Stimulated activated naive CD8-positive, alpha-beta T cell treated with anti-CD3 and anti-CD28 coated beads, Interleukin-15, Interleukin-2, amounts not matched to agents 100 U/mL and 50 U/mL, for 24 hours (primary cell): ENCODE data around the gene GSN.
A peak's percentile ranks its signal among the peaks of the same experiment; 100 is the strongest.

Source experiments
- ATAC-seq: fragments of 150-1000 bp; cut with Tn5 transposase; one replicate; pipeline ENCODE4 v1.10.0; 2021
- DNase-seq: peaks from one replicate; pipeline ENCODE4 v3.0.0; 2021

The GSN gene

GRCh38 chr9:121353241-121354061, 85.5 kb downstream of the GSN start:
- DNase-seq (peak; percentile 37), ATAC-seq (peak; percentile 99)

DNA sequence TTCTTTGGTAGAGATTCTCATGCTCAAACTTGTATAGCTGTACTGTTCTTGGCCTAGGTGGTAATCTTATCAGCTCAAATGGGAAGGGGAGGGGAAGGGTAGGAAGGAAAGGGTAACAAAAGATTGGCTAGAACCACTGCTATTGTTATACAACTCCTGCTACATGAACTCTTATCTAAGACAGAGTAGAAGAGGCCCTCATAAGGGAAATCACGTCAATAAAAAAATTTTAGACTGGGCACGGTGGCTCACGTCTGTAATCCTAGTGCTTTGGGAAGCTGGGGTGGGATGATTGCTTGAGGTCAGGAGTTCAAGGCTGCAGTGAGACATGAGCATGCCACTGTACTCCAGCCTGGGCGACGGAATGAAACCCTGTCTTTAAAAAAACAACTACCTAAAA, 86.2 kb downstream of the GSN start:
- no peak for DNase-seq
- ATAC-seq = peak; percentile 15

GRCh38 chr9:121354762-121355161, 86.8 kb downstream of the GSN start:
- no peak for ATAC-seq
- no peak for DNase-seq

GRCh38 chr9:121357011-121357410, 89.0 kb downstream of the GSN start:
- no peak for ATAC-seq
- DNase-seq = no peak

DNA sequence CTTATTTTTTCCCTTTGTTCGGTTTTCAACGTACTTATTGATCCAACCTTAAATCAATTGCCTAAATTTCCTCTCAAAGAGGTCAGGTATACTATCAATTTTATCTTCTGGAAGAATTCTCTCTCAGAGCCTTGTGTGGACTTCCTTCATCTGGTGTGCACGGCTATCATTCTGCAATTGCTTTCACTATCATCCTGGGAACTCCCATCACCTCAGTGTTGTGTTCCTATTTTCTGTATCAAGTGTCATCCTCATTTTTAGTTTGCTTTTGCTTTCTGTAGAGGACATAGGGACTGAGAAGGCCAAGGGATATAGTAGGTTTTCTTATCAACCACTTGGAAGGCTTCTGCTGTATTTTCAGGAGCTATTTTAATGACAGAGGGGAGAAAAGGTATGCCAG, 90.8 kb downstream of the GSN start:
- no peak for DNase-seq
- ATAC-seq = peak; percentile 65

- no peak for ATAC-seq
- no peak for DNase-seq
Measured at GRCh38 chr9:121359351-121360294, 91.7 kb downstream of the GSN start.

DNA sequence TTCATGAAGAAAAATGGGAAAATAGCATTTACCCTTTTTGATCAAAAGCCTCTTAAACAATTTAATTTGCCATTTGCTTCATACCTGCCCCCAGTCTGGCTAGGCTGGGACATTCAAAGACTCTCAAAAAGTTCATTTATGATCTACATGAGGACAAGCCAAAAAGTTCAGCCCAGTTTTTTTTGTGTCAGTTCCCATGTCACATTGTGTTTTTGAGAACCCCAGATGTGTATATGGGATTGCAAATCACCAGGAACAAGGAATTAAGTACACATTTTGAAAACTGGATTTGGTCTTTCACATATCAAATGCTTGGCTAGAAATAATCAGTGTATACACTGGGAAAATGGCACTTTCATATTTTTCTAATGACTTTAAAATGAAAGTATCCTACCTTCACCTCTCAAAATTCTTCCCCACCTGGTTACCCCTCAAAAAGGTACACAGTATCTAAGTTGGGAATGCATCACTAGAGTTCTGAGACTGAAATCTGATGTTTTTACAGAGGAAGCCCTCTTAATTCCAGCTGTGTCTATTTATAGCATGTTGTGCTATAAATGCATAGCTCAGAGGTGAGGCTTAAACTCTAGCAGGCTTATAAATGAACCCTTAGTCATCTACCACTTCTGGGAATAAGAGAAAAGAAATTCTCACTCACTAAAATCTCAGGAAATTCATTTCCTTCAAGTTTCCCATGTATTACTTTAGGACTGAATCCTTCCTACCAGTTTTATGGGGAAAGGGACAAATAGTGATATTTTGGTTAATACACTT, 92.8 kb downstream of the GSN start:
- DNase-seq = no peak
- ATAC-seq = no peak

GRCh38 chr9:121362813-121363621, 95.1 kb downstream of the GSN start:
- DNase-seq (no peak), ATAC-seq (no peak)

DNA sequence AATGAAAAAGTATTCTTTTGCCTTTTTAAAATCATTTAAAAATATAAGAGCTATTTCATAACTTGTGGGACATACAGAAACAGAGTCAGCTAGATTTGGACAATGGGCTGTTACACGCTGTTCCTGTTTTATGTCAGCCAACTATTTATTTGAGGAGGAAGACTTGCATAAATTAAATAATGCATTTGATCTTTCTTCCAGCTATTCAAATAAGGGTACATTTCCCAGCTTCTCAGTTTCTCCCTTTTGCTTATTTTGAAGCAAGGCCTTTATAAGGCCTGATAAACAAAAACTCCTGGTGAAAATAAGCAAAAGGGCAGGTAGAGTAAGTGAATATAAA, 95.6 kb downstream of the GSN start:
- no peak for ATAC-seq
- DNase-seq = no peak

DNA sequence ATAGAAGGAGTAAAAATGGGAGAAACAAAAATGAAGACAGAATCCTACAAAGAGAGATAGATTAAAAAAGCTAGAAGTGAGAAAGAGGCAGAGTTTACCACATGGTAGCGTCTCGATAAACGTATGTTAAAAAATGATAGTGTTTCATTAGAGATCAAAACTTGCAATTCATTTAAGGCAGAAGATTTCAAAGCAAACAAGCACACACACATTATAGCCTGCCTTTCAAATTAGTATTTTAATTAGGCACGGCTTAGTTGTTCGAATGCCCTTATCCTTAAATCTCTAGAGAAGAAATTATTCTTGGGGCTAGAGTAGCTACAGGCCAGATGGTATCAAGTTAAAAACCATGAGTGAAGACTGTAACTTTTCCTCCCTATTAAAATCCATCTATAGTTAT, 96.1 kb downstream of the GSN start:
- DNase-seq = no peak
- no peak for ATAC-seq

GRCh38 chr9:121364886-121365285, 96.9 kb downstream of the GSN start:
- ATAC-seq (no peak), DNase-seq (no peak)

GRCh38 chr9:121365564-121365963, 97.6 kb downstream of the GSN start:
- no peak for ATAC-seq

DNA sequence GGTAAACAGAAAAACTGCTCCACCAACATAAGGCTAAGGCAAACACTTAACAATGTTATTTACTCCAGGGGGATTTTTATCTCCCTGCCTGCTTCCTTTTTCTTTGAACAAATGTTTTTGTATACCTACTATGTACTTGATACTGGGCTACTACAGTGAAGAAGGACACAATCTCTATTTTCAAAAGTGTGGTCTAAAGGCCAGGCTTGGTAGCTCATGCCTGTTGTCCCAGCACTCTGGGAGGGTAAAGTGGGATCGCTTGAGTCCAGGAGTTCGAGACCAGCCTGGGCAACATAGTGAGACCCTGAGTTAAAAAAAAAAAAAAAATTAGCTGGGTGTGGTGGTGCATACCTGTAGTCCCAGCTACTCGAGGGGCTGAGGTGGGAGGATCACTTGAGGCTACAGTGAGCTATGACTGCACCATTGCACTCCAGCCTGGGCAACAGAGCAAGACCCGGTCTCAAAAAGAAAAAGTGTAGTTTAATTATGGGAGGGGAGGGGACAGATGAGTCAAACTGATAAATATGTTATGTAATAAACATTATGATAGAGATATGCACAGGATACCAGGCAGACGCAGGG, 98.7 kb downstream of the GSN start:
- ATAC-seq (no peak), DNase-seq (no peak)

More at GRCh38 chr9:121365564-121365963, 97.6 kb downstream of the GSN start:
- no peak for DNase-seq

DNA sequence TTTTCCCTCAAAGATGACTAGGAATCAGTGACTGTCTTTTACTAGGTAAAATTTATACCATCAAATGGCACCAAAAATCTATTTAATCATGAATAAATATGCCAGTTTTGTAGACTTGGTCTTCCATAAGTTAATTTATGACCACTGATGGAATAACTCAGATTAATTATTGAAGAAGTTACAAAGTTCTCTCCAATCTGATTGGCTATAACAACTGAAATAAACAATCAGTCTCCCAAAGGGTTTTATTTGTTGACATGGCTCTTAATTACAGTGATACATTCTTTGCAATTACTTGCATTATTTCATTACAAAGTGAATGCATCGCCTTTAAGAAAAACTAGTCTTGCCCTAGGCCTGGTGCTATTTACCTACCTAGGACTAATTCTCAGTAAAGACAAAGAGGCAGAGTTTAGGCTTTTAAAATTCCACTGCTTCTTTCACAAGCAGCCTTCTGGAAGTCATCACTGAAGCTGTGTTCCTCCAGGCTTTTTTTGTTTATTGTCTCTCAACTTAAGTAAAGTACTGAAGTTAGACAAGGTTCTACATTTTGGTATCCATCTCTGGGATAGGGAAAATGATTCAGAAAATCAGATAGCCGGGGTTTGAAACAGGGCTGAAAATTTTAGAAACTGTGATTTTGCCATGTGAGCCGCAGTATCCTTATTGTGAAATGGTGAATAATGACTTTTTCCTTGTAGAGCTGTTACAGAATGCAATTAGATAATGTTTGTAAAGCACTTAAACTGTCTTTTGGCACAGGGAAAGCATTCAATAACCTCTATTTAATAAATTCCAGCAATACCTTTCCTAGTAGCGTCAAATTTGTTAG, 99.6 kb downstream of the GSN start:
- DNase-seq (no peak), ATAC-seq (no peak)

DNA sequence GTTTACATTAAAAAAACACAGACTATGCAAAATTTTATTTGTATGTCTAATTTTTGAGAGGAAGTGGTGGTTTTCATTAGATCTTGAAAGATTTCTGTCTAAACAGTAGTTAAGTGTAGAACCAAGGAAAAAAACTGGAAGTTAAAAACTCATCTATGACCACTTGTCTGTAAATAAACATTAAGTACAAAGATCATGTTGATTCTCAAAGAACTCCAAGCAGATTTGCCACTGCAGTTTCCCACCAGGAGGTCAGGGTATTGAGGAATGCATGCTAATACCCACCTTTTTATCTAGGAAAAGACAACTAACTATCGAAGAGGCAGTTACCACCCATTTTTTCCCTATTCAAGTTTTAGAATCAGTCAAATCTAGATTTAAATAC, 100.2 kb downstream of the GSN start:
- ATAC-seq = no peak
- DNase-seq = no peak

- DNase-seq (no peak), ATAC-seq (no peak)
Measured at GRCh38 chr9:121368745-121369144, 100.8 kb downstream of the GSN start.

DNA sequence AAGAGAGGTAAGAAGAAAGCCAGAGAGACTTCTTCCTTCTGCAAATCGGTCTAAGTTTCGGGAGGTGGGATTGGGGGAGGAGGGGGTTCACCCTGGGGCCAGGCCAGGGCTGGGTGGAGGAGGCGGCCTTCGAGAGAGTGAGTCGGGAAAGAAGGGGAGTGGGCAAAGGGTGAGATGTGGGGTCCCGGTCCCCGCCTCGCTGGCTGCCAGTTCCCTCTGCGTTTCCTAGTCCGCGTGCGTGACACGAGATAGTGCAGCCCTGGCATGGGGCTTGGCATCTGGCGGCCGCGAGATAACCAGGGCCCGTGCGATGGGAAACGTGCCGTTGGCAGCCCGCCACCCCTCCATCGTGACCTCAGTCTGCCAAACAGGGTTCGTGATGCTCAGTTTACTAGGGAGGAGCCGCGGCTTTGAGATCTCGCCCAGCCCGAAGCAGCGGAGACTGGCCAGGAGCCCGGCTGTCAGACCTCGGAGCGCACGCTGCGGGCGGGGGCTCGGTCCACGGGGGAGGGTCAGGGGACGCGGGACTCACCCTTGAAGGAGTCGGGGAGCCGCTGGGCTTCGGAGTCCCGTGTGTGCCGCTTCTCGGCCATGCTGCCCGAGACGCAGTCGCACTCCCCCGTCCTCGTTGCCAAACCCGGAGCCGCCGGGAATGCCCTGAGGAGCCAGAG, 101.8 kb downstream of the GSN start, which contains the start of gene STOM:
TSS of gene STOM (minus strand) at position 656 of the 671 bp plus-strand sequence. CDS start at position 593, 63 bp downstream.
- DNase-seq = peak; percentile 67

DNA sequence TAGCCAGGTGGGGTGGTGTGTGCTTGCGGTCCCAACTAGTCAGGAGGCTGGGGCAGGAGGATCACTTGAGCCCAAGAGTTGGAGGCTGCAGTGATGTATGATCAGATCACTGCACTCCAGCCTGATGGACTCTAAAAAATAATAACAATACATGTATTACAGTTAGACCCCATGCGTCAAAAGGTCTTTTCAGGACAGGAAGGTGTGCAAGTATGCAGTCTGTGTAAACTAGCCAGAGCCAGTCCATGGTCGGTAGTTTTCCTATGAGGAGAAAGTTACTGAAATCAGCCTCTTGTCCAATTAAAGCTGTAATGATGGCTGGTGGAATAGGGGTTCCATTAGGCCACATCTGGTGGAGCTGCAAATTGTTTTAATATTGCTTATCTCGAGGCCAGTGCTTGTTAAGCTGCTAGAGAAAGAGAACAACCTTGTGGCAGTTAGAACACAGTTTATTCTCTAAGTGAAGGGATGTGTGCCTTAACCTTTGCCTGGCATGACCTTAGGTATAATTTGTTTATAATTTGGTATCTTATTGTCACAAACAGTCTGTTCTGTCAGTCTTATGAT, 103.6 kb downstream of the GSN start:
- ATAC-seq (no peak), DNase-seq (no peak)

More for the DNA sequence above, 101.8 kb downstream of the GSN start, which contains the start of gene STOM:
- ATAC-seq = peak; percentile 64
